HG03108 (cell line): ENCODE measurements around the gene BEGAIN.

Experiments
- ATAC-seq: cut with Tn5 transposase; IDR thresholded peaks from one replicate; pipeline ENCODE4 v1.9.1; 2021; ENCODE audit warnings: moderate library complexity; ENCODE audit not compliant: unreplicated experiment

Gene BEGAIN

GRCh38 chr14:100584056-100585031 lies 2.9 kb downstream of the BEGAIN start:
- ATAC-seq: no peak

DNA sequence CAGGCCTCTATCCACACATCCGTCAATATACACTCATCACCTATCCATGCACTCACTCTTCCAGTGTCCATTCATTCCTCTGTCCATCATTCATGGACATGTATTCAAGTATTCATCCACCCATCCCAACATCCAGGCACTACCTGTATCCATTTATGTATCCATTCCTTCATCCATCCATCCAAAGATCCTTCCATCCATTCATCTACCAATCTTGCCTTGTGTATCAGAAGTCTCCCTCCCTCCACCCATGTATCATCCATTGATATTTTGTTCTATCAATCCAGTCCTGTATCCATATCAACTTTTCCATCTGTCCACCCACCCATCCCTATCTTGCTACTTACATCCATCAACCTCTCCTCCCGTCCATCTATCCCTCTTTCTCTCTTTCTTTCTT lies 4.0 kb downstream of the BEGAIN start:
- no peak for ATAC-seq

DNA sequence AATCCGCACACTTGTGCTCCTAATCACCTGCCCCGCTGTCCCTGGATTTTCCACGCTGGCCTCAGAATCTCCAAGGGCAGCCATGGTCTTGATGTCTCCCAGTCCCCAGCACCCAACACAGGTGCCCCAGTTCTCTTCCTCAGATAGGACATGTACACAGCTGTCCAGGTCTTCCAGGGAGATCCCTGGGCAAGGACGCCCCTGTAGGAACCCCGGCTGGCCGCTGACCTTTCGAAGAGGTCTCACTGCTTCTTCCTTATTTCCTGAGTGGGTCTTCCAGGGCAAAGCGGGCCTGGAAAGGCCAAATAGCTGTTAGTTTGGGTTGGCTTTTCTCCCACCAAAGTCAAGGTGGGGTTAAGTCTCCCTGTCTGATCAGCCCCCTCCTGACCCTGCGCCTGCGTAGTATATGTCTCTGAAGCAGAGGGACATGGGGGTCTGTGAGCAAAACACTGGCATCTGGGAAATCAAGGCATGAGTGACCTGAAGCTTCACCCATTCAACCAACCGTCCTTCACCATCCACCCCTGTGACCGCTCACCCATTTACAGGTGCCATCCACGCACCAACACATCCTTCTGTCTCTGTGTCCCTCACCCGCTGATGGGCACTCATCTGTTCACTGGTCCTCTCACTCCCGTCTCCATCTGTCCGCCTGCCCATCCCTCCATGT lies 4.6 kb downstream of the BEGAIN start:
- no peak for ATAC-seq

- no peak for ATAC-seq
Measured at GRCh38 chr14:100581228-100582145, 5.7 kb downstream of the BEGAIN start.

DNA sequence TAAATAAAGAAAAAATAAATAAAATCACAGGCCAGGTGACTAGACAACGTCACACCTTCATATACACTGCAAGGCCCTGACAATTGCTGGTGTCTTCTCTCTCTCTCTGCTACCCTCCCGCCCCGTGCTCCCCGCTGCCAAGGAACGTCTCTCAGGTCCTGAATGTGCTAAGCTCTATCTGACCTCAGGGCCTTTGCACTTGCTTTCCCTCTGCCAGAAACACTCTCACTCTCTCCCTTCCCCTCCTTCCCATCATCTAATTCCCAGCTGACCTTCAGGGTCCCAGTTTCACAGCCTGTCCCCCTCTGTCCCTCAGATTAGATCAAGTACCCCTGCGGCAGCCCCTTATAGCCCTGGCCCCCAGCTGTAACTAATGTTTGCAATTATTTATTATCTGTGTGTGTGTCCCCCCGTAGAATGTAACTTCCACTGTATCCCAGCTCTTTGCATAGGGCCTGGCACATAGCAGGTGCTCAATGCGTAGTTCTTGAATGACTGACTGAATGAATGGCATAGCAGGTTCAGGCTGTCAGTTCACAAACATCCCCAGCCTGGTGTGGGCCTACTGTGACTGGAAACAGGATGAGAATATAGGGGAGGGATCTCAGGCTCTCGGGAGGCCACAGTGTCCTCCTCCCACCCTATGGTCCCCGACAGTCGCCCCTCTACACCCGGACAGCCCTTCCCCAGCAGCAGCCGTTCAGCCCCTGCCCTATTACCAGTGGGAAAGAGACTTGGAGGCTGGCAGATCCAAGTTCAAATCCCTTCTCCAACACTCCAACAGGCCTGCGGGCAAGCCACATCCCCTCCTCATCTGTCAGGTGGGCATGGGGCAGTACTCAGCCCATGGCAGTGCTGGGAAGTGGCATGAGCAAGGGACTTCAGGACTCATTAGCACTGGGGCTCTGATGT lies 6.6 kb downstream of the BEGAIN start:
- ATAC-seq: no peak

DNA sequence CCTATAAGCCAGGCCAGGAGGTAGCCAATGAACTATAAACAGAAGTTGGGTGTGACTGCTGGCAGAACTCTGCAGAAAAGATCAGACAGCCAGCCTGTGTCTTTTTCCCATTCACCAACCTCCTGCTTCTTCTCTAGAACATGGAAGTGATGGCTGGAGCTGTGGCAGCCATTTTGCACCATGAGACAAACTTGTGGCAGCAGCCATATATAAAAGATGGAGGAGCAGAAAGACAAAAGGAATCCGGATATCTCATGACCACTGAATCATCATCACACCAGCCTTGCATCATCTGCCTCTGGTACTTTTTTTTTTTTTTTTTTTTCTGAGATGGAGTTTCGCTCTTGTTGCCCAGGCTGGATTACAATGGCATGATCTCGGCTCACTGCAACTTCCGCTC lies 8.7 kb downstream of the BEGAIN start:
- ATAC-seq: no peak

DNA sequence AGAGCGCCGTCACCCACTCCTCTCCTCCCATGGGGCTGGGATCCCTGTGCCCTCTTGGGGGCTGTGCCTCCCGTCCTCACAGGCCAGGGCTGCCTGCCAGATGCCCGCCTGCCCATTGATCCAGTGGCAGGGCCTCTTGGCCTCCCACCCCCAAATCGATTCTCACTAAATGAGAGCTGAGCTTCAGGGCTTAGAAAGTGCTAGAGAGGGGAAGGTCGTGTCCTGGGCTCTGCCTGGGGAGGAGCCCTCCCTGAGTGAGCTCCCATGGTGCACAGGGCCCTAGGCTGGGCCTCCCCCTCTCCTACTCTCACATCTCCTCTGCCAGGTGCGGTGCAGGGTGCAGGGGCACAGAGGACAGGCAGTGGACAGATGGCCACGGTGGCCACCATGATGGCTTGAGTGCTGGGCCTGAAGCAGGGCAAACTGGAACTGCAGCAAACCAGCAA lies 9.2 kb downstream of the BEGAIN start:
- ATAC-seq: no peak

- ATAC-seq: no peak
Measured at GRCh38 chr14:100577321-100577985, 9.8 kb downstream of the BEGAIN start.

GRCh38 chr14:100576091-100577085 lies 10.8 kb downstream of the BEGAIN start:
- no peak for ATAC-seq

DNA sequence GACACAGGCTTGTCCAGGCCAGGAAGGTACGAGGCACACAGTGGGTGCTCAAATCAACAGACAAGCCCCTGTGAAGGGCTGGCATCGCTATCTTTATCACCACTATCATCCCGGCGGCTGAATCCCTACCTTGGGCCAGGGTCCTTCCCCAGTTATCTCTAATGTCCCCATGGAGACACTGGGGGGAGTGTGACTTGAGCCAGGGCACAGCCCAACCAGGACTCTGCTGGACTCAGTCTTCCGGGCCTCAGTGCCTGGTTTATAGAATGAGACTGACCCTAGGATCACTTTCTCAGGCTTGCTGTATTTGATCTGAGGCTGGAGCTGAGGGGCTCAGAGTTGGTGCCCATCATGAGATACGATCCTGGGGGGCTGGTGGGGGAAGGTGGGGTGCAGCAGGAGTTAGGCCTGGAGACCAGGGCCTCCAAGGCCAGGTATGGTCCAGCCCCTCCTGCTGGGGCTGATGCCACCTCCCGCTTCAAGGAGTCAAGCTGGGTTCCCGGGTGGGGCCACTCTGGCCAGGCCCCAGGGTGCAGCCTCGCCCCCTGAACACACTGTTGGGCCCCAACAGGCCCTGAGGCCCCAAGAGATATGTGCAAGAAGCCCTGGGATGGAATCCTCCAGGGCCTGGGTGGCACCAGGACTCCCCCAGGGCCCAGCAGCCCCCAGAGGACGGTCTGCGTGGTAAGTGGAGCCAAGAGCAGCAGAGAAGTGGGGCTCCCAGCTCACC lies 11.8 kb downstream of the BEGAIN start:
- ATAC-seq: no peak

DNA sequence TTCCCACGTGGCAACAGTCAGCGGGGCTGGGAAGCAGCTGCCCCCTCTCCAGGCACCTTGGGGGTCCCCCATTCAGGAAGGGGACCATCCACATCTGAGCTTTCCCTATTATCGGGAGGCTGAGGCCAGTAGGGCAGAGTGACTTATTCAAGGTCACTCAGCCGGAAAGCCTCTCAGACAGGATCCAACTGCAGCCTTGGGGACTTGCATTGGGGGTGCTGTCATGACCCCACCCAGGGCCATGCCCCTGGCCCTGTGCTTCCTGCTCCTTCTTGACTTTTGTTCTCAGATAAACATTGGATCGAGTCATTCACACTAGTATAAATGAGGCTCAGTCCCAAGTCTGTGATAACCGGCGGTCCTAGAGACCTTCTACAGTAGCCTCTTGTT lies 12.6 kb downstream of the BEGAIN start:
- ATAC-seq: no peak

DNA sequence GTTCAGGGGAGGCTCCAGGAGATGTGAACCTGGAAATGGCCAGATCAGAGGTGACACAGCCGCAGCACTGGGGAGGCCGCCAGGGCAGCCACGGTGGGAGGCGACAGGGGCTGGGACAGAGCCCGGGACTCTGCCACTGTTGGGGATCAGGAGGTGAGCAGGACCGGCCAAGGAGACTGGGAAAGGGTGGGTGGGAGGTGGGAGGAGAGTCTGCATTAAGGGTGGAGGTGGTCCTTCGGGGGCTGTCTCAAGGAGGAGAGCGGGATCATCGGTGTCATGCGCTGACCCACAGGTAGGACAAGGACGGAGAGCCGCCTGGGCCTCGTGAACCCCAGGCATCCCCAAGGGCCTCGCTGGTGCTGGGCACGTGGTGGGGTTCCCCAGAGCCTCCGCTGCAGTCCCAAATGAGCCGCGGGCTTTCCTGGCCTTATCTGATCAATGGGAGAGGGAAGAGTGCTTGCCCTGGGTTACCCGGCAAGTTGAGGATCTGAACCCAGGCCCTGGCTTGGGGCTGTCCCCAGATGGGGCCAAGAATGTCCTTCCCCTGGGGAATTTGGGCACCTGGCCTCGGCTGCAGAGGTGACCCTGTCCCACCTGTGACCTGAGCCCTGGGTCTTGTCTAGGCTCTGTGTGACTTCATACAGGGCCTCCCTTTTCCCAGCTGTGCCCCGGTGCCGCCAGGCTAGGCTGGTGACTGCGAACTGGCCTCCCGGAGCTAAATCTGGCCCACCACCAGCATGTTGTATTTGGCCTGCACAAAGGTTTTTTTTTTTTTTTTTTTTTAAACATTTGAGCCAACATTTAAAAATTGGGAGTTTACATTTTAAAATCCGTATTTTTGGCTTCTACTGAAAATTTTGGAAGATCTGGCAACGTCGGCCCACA lies 13.2 kb downstream of the BEGAIN start:
- ATAC-seq: no peak

DNA sequence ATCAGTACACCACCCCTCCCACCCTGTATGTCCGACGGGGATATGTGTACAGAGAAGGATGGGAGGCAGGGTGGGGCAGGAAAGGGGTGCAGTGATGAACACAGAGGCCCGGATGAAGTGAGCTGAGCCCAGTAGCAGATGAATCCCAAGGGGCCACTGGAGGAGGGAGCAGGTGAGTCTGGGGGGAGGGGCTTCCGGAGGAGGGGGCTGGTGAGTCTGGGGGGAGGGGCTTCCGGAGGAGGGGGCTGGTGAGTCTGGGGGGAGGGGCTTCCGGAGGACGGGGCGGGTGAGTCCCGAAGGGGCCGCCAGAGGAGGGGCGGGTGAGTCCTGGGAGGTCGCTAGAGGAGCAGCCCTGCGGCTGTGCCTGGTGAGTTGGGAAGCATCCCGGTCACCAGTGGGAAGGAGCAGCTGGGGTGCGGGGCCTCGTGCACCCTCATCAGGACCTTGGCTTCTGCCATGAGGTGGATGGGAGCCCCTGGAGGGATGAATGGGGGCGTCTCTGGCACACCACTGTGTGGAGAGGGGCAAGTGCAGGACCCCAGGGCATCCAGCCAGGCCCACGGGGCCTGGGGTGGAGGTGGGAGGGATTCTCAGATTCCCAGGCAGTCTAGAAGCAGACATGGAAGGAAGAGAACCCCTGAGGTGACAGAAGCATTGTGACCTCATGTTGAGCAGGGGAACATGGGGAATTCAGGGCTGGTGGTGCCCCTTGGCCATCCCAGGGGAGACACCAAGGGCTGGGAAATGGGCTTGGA lies 14.0 kb downstream of the BEGAIN start:
- ATAC-seq: no peak

DNA sequence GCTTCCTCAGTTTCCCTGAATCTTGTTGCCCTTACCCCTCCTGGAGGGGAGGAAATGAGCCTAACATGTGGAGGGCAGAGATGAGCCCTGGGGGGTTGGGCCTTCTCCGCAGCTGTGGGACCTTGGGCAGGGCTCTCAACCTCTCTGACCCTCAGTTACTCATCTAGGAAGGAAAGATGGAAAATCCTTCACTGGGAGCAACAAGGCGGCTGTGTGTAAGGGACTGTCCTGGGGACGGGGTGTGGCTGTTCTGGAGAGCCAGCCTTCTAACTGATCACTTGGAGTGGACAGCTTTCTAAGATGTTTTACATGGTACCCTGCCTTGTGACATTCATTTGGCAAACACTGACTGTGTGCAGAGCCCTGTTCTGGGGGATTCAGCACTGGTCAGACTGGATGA lies 14.7 kb downstream of the BEGAIN start:
- ATAC-seq: no peak

- ATAC-seq: no peak
Measured at GRCh38 chr14:100571837-100572236, 15.4 kb downstream of the BEGAIN start.
